GM21737 (cell line): ENCODE data around the gene MAGEF1.
"Not testable (repeated sequence)": the region's sequence is repeated elsewhere in the genome, so short reads cannot be mapped to it uniquely, and the experiment has no call there.

Experiments
- ATAC-seq: cut with Tn5 transposase; IDR thresholded peaks from one replicate; pipeline ENCODE4 v1.9.1; 2021; ENCODE audit warnings: mild to moderate bottlenecking, moderate library complexity; ENCODE audit not compliant: unreplicated experiment

MAGEF1 gene

GRCh38 chr3:184743248-184743647 is 31.4 kb upstream of the MAGEF1 start:
- no peak for ATAC-seq

DNA sequence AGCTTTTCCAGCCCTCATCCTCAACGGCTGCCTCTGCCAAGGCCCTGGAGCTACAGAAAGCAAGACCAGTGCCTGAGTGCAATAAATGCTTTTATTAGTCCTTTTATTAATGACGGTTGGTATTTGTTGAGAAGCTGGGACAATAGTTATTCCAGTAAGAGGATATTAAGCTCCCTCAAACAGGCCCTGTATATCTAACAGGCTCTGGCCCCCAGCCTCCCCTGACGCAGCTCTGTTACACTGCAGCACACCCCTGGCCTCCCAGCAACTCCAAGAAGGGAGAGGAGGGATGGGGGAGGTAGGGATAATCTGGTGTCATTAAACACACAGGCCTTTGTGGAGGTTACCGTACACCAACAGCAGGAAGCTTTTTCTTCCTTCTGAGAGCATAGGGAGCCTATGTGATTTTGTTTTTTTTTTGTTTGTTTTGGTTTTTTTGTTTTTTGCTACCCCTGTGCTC is 30.8 kb upstream of the MAGEF1 start:
- ATAC-seq: no peak

DNA sequence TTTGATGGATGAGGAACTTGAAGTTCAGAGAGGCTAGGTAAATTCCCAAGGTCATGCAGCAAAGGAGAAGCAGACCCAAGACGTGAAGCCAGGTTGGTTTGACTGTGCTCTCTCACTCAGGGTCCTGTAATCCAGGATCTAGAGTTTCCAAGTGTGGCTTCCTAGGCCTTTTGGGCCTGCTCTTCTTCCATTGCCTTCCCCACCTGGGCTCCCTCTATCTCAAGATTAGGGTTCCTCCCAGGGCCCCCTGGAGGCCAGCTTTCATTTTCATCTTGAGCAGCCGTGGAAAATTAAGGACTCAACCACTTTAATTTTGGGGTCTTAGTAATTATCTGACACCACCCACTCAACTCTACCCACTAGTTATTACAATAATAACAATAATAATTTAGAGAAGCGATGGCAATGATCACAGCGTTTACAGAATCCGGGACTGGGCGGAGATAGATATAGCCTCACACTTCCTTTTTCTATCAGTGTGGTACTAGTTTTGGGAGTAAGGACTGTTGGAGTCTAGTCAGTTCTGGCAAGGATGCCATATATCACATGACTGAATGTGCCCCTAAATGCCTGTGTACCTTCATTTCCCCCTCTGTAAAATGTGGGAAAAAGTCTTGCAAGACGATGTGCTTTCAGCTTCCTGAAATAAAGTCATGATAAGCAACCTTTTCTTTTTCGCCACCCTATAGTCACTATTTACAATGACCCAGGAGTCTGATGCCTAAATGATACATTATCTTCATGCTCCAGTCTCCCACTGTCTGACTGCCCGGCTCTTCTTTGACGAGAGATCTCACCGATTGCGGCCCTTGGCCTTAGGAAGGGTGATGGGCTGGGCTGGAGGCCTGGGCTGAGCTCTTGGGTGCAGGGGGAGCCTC is 30.2 kb upstream of the MAGEF1 start:
- no peak for ATAC-seq

DNA sequence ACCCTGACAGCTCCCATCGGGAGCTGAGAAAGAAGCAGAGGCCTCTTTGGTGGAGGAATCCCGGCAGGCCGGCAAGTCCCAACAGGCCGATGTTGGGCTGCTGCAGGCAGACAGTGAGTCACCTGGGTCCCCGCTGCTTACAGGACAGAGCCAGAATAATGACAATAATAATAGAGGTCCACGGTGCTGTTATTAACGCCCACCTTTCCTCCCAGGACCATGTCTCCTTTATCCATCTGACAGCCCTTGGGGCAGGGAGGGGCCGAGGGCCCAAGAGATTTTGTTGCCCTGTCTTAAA is 29.3 kb upstream of the MAGEF1 start:
- no peak for ATAC-seq

GRCh38 chr3:184740509-184741258 is 28.8 kb upstream of the MAGEF1 start:
- no peak for ATAC-seq

DNA sequence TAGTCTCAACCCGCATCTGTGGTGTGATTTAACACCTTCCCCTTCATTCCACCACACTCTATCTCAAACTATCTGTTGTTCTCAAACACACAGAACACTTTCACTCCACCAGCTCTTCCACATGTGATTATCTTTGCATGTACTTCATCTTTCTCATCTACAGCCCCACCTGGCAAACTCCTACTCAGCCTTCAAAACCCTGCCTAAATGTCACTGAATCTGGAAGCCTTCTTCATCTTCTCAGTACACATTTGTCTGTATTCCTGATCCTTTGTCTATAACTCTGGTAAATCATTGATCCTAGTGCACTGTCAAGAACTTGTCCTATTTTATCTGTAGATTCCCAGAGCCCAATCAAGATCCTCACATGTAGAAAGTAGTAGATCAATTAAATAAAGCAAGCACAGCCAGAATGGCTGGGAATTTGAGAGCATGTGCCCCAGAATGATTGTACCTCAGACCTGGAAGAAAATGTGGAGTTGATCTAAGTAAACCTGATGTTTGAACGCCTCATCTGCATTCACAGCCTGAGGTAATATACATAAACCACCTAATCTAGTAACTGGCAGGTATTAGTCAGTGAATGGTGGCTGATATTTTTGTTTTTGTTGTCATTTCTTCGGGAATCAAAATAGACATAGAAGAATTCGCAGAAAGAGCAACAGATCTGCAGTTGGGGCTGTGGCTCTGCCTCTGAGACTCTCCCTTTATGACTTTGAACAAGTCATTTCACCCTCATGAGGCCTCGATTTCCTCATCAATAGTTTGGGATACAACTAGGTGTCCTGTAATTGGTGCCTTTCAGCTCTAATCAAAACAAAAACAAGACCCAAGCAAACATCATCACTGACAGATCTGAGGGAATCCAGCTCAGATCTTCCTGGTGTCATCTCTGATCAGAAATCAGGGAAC is 28.0 kb upstream of the MAGEF1 start:
- ATAC-seq: no peak

- ATAC-seq: no peak
Measured at GRCh38 chr3:184738982-184739381, 27.1 kb upstream of the MAGEF1 start.

GRCh38 chr3:184738506-184738890 is 26.6 kb upstream of the MAGEF1 start:
- ATAC-seq: no peak

- no peak for ATAC-seq
Measured at GRCh38 chr3:184737641-184738505, 26.0 kb upstream of the MAGEF1 start.

GRCh38 chr3:184737063-184737462 is 25.2 kb upstream of the MAGEF1 start:
- no peak for ATAC-seq

- ATAC-seq: no peak
Measured at GRCh38 chr3:184734903-184735701, 23.2 kb upstream of the MAGEF1 start.

DNA sequence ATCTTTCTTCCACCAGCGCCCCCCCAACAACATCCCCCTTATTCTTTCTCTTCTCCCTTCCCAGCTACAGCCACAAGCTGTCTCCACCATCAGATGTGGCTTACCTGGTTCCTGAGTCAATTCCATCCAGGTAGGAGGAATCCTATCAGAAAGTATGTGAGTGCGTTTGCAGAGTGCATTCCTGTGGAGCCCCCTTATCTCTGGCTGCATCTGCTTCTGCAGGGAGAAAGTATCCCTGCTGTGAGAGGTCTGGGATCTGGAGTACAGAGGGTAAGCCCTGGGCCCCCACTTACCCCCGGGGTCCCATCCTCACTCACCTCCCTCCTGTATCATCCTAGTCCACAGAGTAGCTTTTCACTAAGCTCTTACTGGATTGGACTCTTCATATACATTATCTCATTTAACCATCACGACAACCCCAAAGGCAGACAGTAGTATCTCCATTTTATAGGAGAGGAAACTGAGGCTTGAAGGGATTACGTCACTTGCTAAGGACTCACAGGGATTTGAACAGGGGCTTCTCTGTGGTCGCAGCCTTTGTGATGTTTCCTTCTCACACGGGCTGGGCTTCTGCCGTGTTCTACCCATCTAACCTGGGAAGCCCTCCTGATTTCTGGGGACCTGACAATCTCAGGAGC is 22.2 kb upstream of the MAGEF1 start:
- no peak for ATAC-seq

DNA sequence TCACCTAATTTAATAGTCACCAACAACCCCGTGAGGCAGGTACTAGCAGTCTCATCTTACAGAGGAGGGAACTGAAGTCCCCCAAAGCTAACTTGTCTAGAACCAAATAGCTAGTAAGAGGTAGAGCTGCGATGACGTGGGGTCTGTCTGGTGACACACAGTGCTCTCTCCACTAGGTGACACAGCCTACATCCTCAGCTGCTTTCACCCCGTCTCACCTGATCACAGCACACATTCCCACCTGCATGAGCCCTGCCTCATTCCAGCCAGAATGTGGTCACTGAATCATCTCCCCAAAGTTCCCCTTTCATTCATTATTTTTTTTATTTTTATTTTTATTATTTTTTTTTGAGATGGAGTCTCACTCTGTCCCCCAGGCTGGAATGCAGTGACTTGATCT is 21.3 kb upstream of the MAGEF1 start:
- ATAC-seq: no peak

DNA sequence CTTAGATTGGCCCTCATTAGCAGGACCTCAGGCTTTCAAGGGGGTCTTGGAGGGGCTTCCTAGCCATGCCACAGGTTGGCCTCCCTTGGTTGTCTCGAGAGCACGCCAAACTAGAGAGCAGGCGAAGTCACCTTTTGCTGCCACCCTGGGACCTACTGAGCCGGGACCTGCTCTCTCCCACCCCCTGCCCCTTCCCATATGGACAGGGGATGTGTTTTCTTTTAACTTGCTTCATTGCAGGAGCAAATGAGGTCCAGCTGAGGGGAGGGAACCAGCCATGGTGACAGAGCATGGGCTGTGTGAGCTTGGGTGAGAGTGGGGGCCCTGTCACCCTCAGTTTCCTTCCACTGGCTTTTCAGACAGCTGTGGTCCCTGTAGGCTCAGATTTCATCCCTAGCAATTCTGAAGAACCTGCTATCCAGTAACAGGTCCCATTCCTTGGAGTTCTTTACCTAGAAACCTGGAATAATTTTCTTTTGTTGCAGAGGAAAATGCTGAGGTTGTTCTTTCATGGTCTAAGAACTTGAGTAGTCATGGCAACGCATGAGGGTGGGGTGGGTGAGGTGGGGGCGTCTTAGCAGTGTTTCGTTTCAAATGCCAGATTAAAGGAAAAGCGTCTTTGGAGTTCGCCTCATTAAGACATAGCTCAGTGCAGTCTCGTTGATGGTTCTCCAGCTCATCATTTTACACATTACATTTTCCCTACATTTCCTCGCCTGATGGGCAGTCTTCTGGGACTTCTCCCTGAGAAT is 20.1 kb upstream of the MAGEF1 start:
- no peak for ATAC-seq

DNA sequence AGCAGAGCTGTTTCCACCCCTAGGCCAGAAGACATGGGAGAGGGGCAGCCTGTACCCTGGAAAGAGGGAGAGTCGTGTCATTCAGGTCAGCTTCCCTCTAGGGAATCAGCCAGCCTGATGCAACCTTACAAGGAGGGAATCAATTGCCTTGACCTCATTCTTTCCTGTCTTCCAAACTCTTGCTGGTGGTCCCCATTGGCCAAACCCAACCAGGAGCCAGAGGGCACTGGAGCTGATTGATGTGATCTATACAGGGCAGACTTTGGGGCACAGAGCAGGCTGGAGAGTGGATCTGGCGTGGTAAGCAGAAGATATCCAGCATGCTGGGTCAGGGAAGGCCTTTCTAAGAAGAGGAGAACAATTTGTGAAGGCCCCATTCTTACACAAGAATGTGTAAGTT is 19.1 kb upstream of the MAGEF1 start:
- ATAC-seq: no peak

DNA sequence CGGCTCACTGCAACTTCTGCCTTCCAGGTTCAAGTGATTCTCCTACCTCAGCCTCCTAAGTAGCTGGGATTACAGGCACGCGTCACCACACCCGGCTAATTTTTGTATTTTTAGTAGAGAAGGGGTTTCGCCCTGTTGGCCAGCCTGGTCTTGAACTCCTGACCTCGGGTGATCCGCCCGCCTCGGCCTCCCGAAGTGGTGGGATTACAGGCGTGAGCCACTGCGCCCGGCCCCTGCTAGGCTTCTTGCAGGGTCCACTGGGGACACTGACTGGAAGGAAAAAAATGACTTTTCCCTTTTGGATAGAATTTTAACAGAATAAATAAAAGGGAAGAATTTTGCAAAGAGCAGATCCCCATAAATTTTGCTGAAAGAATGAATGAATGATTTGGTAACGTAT is 17.3 kb upstream of the MAGEF1 start:
- not testable (repeated sequence) for ATAC-seq

DNA sequence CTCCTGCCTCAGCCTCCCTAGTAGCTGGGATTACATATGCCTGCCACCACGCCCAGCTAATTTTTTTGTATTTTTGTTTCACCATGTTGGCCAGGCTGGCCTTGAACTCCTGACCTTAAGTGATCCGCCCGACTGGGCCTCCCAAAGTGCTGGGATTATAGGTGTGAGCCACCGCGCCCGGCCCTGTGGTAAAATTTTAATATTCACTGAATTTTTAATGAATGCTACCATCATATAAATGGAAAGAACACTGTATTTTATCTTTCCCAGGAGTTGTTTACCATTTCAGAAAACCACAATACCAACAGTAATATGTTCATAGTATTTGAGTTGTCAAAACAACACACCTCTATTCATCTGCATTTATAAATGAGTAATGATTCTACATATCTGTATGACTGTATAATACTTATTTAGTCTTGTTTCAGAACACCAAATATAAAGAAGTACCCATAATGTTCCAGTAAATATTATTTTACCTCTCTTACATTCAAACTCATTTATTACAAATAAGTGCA is 16.2 kb upstream of the MAGEF1 start:
- no peak for ATAC-seq

DNA sequence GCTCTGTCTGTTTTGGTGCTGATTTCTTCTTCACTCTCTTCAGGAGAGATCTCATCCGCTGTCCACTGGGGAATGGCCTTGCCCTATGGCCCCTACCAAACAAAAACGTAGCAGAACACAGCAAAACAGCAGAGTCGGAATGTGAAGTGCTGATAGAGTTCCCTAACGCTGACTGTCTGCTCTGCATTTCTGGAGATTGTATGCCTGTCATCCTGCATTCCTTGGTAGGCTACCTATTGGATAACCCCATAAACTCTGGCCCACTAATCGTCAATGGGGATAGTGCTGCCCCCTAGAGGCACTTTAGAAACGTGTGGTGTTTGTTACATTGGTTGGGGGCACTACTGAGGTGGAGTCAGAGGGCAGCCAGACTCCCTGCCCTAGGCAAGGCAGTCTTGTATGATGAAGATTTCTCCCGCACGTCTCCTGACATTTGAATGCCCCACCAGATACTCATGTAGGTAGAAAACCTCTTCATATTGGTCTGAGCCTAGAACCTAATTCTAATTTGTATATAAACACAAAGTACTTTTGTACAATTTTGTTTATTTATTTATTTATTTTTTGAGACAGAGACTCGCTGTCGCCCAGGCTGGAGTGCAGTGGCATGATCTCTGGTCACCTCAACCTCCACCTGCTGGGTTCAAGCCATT is 15.6 kb upstream of the MAGEF1 start:
- no peak for ATAC-seq
